Parathyroid adenoma (tissue), 2 donors: ENCODE data around the gene PIP5K1C.

ENCODE experiments used
- H2AFZ ChIP-seq: fragments of 300-600 bp; sonication (generic); one replicate; pipeline ENCODE4 v1.7.0; 2017; ENCODE audit warnings: antibody characterized with exemption, mild to moderate bottlenecking
- H3K27ac ChIP-seq: fragments of 300-600 bp; sonication (generic); one replicate; pipeline ENCODE4 v1.7.0; 2017
- H3K27me3 ChIP-seq: fragments of 300-600 bp; sonication (generic); one replicate; pipeline ENCODE4 v1.7.0; 2017; ENCODE audit warnings: low read length; ENCODE audit not compliant: control insufficient read depth, insufficient read depth
- H3K36me3 ChIP-seq: fragments of 300-600 bp; sonication (generic); one replicate; pipeline ENCODE4 v1.7.0; 2017; ENCODE audit warnings: low read length; ENCODE audit not compliant: control insufficient read depth, insufficient read depth
- H3K4me1 ChIP-seq: fragments of 300-600 bp; sonication (generic); one replicate; pipeline ENCODE4 v1.7.0; 2017; ENCODE audit warnings: control low read depth
- H3K4me2 ChIP-seq: fragments of 300-600 bp; sonication (generic); one replicate; pipeline ENCODE4 v1.7.0; 2017; ENCODE audit warnings: low read length
- H3K4me3 ChIP-seq: fragments of 300-600 bp; sonication (generic); one replicate; pipeline ENCODE4 v1.7.0; 2017; ENCODE audit warnings: low read depth, low read length
- H3K79me2 ChIP-seq: fragments of 300-600 bp; sonication (generic); one replicate; pipeline ENCODE4 v1.7.0; 2017; ENCODE audit warnings: control low read depth
- H3K9ac ChIP-seq: fragments of 300-600 bp; sonication (generic); one replicate; pipeline ENCODE4 v1.7.0; 2017; ENCODE audit warnings: mild to moderate bottlenecking
- H3K9me3 ChIP-seq: fragments of 300-600 bp; sonication (generic); one replicate; pipeline ENCODE4 v1.7.0; 2017; ENCODE audit warnings: low read length; ENCODE audit not compliant: control insufficient read depth
- CTCF ChIP-seq: fragments of 300-600 bp; sonication (generic); IDR thresholded peaks from one replicate; pipeline ENCODE4 v1.7.0; 2017; ENCODE audit warnings: antibody characterized with exemption, mild to moderate bottlenecking
- donor health status: primary hyperparathyroidism.

The PIP5K1C gene

GRCh38 chr19:3620145-3620816 lies 80.0 kb downstream of the PIP5K1C start:
- H3K9me3 ChIP-seq = no peaks in the 10 kb centered on the region
- no peak overlapping the region for H3K4me2 ChIP-seq
- no peaks in the 10 kb centered on the region for H3K36me3 ChIP-seq
- no peaks in the 10 kb centered on the region for H3K27me3 ChIP-seq
- TF ChIP-seq CTCF = no peak
- no peak overlapping the region for H2AFZ ChIP-seq
- peaks cover 9% of the 10 kb centered on the region for H3K4me1 ChIP-seq
- H3K27ac ChIP-seq = no peak overlapping the region
- no peak overlapping the region for H3K4me3 ChIP-seq
- no peak overlapping the region for H3K9ac ChIP-seq
- H3K79me2 ChIP-seq = peaks cover 5% of the 10 kb centered on the region

- no peak overlapping the region for H3K27ac ChIP-seq
- H3K36me3 ChIP-seq = no peaks in the 10 kb centered on the region
These were observed 80.6 kb downstream of the PIP5K1C start for GRCh38 chr19:3619631-3620012.

GRCh38 chr19:3618811-3619630 lies 81.2 kb downstream of the PIP5K1C start:
- Histone ChIP-seq H3K4me2 (no peak overlapping the region), H3K27me3 (no peaks in the 10 kb centered on the region), H3K36me3 (no peaks in the 10 kb centered on the region), H3K4me1 (peaks cover 9% of the 10 kb centered on the region), H3K79me2 (no peaks in the 10 kb centered on the region), H2AFZ (no peak overlapping the region), H3K27ac (peak overlapping the region; percentile 64), H3K9me3 (no peaks in the 10 kb centered on the region), H3K4me3 (no peak overlapping the region), H3K9ac (no peak overlapping the region)
- TF ChIP-seq CTCF = peak; percentile 43

More at GRCh38 chr19:3619631-3620012, 80.6 kb downstream of the PIP5K1C start:
- no peak overlapping the region for H3K4me2 ChIP-seq
- no peak overlapping the region for H2AFZ ChIP-seq
- no peak overlapping the region for H3K4me3 ChIP-seq
- no peaks in the 10 kb centered on the region for H3K9me3 ChIP-seq
- no peak overlapping the region for H3K9ac ChIP-seq
- no peaks in the 10 kb centered on the region for H3K79me2 ChIP-seq
- H3K27me3 ChIP-seq = no peaks in the 10 kb centered on the region
- TF ChIP-seq CTCF = no peak
- peaks cover 9% of the 10 kb centered on the region for H3K4me1 ChIP-seq

GRCh38 chr19:3618144-3618810 lies 82.0 kb downstream of the PIP5K1C start:
- Histone ChIP-seq H3K4me2 (peak overlapping the region; percentile 58), H2AFZ (peak overlapping the region; percentile 63), H3K27me3 (no peaks in the 10 kb centered on the region), H3K4me1 (peaks cover 9% of the 10 kb centered on the region), H3K27ac (peak overlapping the region; percentile 64), H3K79me2 (no peaks in the 10 kb centered on the region), H3K4me3 (peak overlapping the region; percentile 35), H3K9ac (no peak overlapping the region), H3K36me3 (no peaks in the 10 kb centered on the region), H3K9me3 (no peaks in the 10 kb centered on the region)
- peak; percentile 98 for TF ChIP-seq CTCF
